Esophagus squamous epithelium (tissue), 4 donors: Measurements from ENCODE around the gene PARD3B.

Experiments used
- CTCF ChIP-seq, 6 experiments: fragments of 450-650 bp in 4 of 6; fragments of 200-600 bp in 2 of 6; sonication (generic) in 2 of 6; IDR thresholded peaks; one replicate each; pipeline ENCODE4 v1.5.1; 2016 to 2019; ENCODE audit warnings: antibody characterized with exemption in 6 of 6, mild to moderate bottlenecking in 4 of 6, moderate library complexity in 4 of 6
- POLR2A ChIP-seq, 4 donors: fragments of 450-650 bp; IDR thresholded peaks; one replicate each; pipeline ENCODE4 v1.6.1; 2017; ENCODE audit warnings: antibody characterized with exemption in 4 of 4, mild to moderate bottlenecking in 4 of 4, moderate library complexity in 3 of 4

DNA sequence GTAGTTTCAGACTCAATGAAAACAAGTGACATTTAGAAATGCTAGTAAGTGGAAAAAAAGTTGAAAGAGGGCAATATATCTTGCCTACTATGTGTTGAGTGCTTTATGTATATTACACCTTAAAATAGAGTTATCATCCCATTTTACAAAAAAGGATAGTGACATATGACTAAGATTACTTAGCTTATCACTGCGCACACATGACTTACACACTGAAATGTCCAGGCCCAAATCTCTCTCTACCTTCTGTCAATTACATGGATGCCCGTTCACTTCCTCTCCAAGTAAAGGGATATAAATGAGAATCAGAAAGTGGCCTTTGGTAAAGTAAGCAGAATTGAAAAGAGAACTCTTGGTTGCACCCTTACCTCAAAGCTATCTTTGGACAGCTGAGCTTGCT, 3.6 kb upstream of the PARD3B start:
- no peak for TF ChIP-seq CTCF (IDR thresholded peaks at IDR 0.05)
- TF ChIP-seq POLR2A (IDR thresholded peaks at IDR 0.05): no peak
